ENCODE results near the gene SAMD15.
A peak's percentile ranks its signal among the peaks of the same experiment; 100 is the strongest.

Gene SAMD15

DNA sequence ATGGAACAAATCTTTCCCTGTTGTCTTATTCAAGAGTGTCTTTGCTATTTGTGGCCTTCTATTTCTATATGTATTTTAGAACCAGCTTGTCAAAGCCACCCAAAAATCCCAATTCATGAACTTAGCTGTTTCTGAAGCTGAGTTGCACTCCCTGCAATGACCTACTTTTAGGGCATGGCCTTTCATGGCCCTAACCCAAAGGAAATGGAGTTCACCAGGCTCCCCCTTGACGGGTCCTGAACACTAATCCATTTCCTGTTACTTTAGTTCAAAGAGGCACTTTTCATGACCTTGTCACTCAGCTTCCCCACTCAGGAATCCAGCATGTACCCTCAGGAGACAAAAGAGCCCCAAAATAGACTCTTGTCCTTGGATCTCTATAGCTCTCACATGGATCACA lies 7.9 kb upstream of the SAMD15 start:
- H3K36me3 Mint-ChIP-seq (ENCODE audit: low read depth), result peaks cover 15% of the 10 kb centered on the region
- H3K4me1 Mint-ChIP-seq, result peaks cover 40% of the 10 kb centered on the region
- no peak for DNase-seq
- H3K9me3 Mint-ChIP-seq, result no peaks in the 10 kb centered on the region
- H3K27me3 Mint-ChIP-seq (ENCODE audit: low read depth, poor library complexity), result no peaks in the 10 kb centered on the region
- H3K27ac Mint-ChIP-seq, result peak overlapping the region; percentile 91
- no peak for TF ChIP-seq CTCF (IDR thresholded peaks at IDR 0.05)
- H3K4me3 Mint-ChIP-seq, result no peak overlapping the region

DNA sequence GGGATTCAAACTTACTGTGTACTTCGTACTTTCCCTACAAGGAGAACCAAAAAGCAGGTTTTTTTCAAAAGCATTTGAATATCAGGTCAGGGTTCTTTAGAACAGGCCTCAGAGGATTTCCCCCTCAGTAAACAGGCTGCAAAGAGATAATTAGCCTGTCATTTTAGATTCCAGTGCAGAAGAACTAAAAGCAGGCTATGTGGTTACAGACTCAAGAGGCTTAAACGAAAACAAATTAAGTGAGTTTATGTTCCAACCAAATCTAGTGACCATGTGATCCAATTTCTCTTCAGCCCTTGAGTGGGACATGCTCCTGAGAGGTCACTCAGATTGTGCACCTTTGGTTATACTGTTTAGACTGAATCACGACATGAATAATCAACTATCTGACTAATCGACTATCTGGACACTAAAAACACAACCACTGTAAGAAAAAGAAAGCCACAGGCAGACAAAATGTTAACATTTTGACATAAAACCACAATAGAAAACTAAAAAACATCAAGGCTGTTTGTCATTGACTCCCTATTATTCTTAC lies 4.8 kb upstream of the SAMD15 start:
- DNase-seq, result no peak
- Mint-ChIP-seq H3K9me3 (no peaks in the 10 kb centered on the region), H3K27me3 (ENCODE audit: low read depth, poor library complexity) (no peaks in the 10 kb centered on the region), H3K36me3 (ENCODE audit: low read depth) (peaks cover 26% of the 10 kb centered on the region), H3K4me3 (peak overlapping the region; percentile 14), H3K27ac (peak overlapping the region; percentile 52), H3K4me1 (peaks cover 60% of the 10 kb centered on the region)
- no peak for TF ChIP-seq CTCF (IDR thresholded peaks at IDR 0.05)

DNA sequence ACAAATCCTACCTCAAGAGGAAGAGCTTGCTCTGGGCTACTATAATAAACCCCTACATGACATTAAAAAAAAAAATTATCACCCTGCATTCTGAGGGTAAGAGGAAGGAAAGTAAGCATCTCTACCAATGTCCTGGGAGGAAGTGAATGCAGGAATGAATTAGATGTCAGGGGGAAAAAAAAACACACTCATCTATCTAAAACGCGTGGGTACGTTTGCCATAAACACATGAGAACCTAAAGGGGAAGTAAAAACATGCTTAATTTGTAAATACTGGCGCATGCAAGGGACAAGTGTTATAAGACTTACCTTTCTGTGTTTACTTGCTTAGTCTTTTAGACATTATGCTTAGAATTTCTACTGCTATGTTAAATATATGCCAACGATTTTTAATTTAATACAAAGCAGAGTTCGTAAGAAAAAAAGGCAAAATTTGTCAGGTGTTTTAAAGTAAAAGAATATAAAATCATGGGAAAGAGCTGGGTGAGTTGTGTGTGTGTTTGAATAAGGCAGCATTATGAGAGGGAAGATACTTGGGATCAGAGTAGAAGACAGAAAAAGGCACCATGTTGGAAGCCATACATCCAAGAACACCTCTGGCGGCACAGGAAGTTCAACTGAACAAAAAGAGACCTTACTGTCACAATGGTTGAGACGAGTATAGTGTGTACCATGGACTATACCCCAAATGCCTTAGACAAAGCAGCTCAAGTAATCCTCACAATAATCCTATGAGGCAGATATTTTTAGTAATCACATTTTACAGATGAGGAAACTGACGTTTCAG lies 1.8 kb upstream of the SAMD15 start:
- Mint-ChIP-seq H3K9me3 (no peaks in the 10 kb centered on the region), H3K27ac (no peak overlapping the region), H3K4me3 (peak overlapping the region; percentile 92)

GRCh38 chr14:77375973-77376770 lies 1.0 kb upstream of the SAMD15 start:
- Mint-ChIP-seq H3K4me1 (peaks cover 51% of the 10 kb centered on the region), H3K4me3 (peak overlapping the region; percentile 92)
- DNase-seq, result peak; percentile 25

More for the DNA sequence above, 1.8 kb upstream of the SAMD15 start:
- no peak for DNase-seq
- no peak for TF ChIP-seq CTCF (IDR thresholded peaks at IDR 0.05)
- Mint-ChIP-seq H3K27me3 (ENCODE audit: low read depth, poor library complexity) (no peaks in the 10 kb centered on the region), H3K4me1 (peaks cover 51% of the 10 kb centered on the region), H3K36me3 (ENCODE audit: low read depth) (peaks cover 26% of the 10 kb centered on the region)

DNA sequence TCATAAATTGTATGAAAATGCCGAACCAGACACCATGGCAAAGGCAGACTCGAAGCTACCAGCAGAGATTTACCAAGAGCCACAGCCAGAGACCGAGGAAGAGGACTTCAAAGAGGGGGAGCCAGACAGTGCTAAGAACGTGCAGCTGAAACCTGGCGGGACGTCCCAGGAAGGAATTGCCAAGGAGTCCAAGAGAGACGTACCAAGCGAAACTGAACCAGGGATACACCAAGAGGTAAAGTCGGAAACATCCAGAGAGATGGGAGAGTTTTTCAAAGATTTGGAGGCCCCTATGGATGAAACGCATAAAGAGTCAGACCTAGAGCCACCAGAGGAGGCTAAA lies 294 bp downstream of the SAMD15 start:
- no peak for TF ChIP-seq CTCF (IDR thresholded peaks at IDR 0.05)
- Mint-ChIP-seq H3K36me3 (ENCODE audit: low read depth) (peaks cover 30% of the 10 kb centered on the region), H3K27me3 (ENCODE audit: low read depth, poor library complexity) (no peaks in the 10 kb centered on the region), H3K9me3 (no peaks in the 10 kb centered on the region), H3K4me3 (no peak overlapping the region), H3K27ac (no peak overlapping the region), H3K4me1 (peaks cover 38% of the 10 kb centered on the region)
- no peak for DNase-seq

More at GRCh38 chr14:77375973-77376770, 1.0 kb upstream of the SAMD15 start:
- peak overlapping the region; percentile 81 for H3K27ac Mint-ChIP-seq
- H3K9me3 Mint-ChIP-seq, result no peaks in the 10 kb centered on the region
- H3K36me3 Mint-ChIP-seq (ENCODE audit: low read depth), result peaks cover 32% of the 10 kb centered on the region
- TF ChIP-seq CTCF (IDR thresholded peaks at IDR 0.05), result no peak
- H3K27me3 Mint-ChIP-seq (ENCODE audit: low read depth, poor library complexity), result no peaks in the 10 kb centered on the region

Measured in nephron progenitor cell (in vitro differentiated cells).